HEK293T (cell line): ENCODE measurements around the gene PTPN2.
"Not testable (repeated sequence)": the region's sequence is repeated elsewhere in the genome, so short reads cannot be mapped to it uniquely, and the experiment has no call there.

Experiments used
- ARNT ChIP-seq: fragments of 450-650 bp; IDR thresholded peaks from 2 replicates; pipeline ENCODE4 v1.6.1; 2017; ENCODE audit warnings: mild to moderate bottlenecking
- CTBP1 ChIP-seq: fragments of 450-650 bp; IDR thresholded peaks from 2 replicates; pipeline ENCODE4 v1.6.1; 2016; ENCODE audit warnings: borderline replicate concordance
- L3MBTL2 ChIP-seq: fragments of 450-650 bp; conservative IDR thresholded peaks from 2 replicates; pipeline ENCODE4 v1.6.1; 2016; ENCODE audit warnings: mild to moderate bottlenecking
- SP1 ChIP-seq: fragments of 450-650 bp; IDR thresholded peaks from 2 replicates; pipeline ENCODE4 v1.6.1; 2017

GRCh38 chr18:12896784-12897333 lies 12.8 kb upstream of the PTPN2 start:
- TF ChIP-seq L3MBTL2, CTBP1, SP1, ARNT: not testable (repeated sequence)
